HG03139 (cell line): ENCODE results near the gene MOGAT3.
"Not testable (repeated sequence)": the region's sequence is repeated elsewhere in the genome, so short reads cannot be mapped to it uniquely, and the experiment has no call there.

Experiments used
- ATAC-seq: cut with Tn5 transposase; IDR thresholded peaks from one replicate; pipeline ENCODE4 v1.9.1; 2021; ENCODE audit not compliant: unreplicated experiment

The MOGAT3 gene

GRCh38 chr7:101205901-101206664 lies 5.2 kb upstream of the MOGAT3 start:
- ATAC-seq, result no peak

- not testable (repeated sequence) for ATAC-seq
These were observed 3.2 kb upstream of the MOGAT3 start for GRCh38 chr7:101203740-101204738.

GRCh38 chr7:101202603-101202918 lies 1.7 kb upstream of the MOGAT3 start:
- no peak for ATAC-seq

GRCh38 chr7:101201695-101202602 lies 1.1 kb upstream of the MOGAT3 start:
- no peak for ATAC-seq

- no peak for ATAC-seq
These were observed 353 bp downstream of the MOGAT3 start for GRCh38 chr7:101200504-101200861.

GRCh38 chr7:101199522-101199921 lies 1.3 kb downstream of the MOGAT3 start:
- not testable (repeated sequence) for ATAC-seq

GRCh38 chr7:101198476-101198875 lies 2.4 kb downstream of the MOGAT3 start:
- no peak for ATAC-seq

GRCh38 chr7:101197991-101198390 lies 2.8 kb downstream of the MOGAT3 start:
- ATAC-seq, result no peak

GRCh38 chr7:101195884-101196283 lies 5.0 kb downstream of the MOGAT3 start:
- ATAC-seq, result no peak

GRCh38 chr7:101189109-101189508 lies 11.7 kb downstream of the MOGAT3 start:
- ATAC-seq, result no peak

- ATAC-seq, result no peak
These were observed 13.9 kb downstream of the MOGAT3 start for GRCh38 chr7:101186844-101187428.

GRCh38 chr7:101186194-101186593 lies 14.6 kb downstream of the MOGAT3 start:
- ATAC-seq, result no peak

- no peak for ATAC-seq
These were observed 15.5 kb downstream of the MOGAT3 start for GRCh38 chr7:101185258-101185839.

- ATAC-seq, result no peak
These were observed 20.6 kb downstream of the MOGAT3 start, which contains the start of gene NAT16 for GRCh38 chr7:101180130-101180755. Gene NAT16, minus strand, starts transcription at chr7:101180293. Its CDS starts 5,486 bp downstream, at chr7:101174807.

GRCh38 chr7:101179713-101180112 lies 21.1 kb downstream of the MOGAT3 start:
- ATAC-seq, result no peak

GRCh38 chr7:101179117-101179516 lies 21.7 kb downstream of the MOGAT3 start:
- no peak for ATAC-seq

- ATAC-seq, result no peak
These were observed 23.2 kb downstream of the MOGAT3 start for GRCh38 chr7:101177644-101178043.

GRCh38 chr7:101175664-101176063 lies 25.2 kb downstream of the MOGAT3 start:
- ATAC-seq, result no peak

GRCh38 chr7:101174322-101174854 lies 26.4 kb downstream of the MOGAT3 start:
- ATAC-seq, result no peak
